Measurements from ENCODE around the gene HNRNPM. TPM values are rescaled to one million over a fixed set of nuclear protein-coding genes. Genes with fewer than 3 reads are reported as not detected.
"Not testable (repeated sequence)": the region's sequence is repeated elsewhere in the genome, so short reads cannot be mapped to it uniquely, and the experiment has no call there.

Gene HNRNPM
- total and polyA plus RNA-seq, 5 donors = 67.9 to 128 (median 115) TPM

GRCh38 chr19:8426283-8426682 lies 18.5 kb upstream of the HNRNPM start:
- Histone ChIP-seq H3K4me3 (ENCODE audit: low read length) (no peak overlapping the region), H3K27ac (ENCODE audit: low read length) (no peak overlapping the region), H3K4me1 (ENCODE audit: control insufficient read depth, insufficient read depth, low read length) (no peaks in the 10 kb centered on the region), H3K9me3 (ENCODE audit: control insufficient read depth, low read length) (no peaks in the 10 kb centered on the region), H3K27me3 (ENCODE audit: control insufficient read depth, insufficient read depth) (no peaks in the 10 kb centered on the region)
- 95% methylated on average over 7 of the region's 7 CpGs for WGBS
- DNase-seq (peak in 1 of 3 donors; percentile 7), ATAC-seq (no peak)
- intact Hi-C loops (cut with DNase I) = no loop called here

DNA sequence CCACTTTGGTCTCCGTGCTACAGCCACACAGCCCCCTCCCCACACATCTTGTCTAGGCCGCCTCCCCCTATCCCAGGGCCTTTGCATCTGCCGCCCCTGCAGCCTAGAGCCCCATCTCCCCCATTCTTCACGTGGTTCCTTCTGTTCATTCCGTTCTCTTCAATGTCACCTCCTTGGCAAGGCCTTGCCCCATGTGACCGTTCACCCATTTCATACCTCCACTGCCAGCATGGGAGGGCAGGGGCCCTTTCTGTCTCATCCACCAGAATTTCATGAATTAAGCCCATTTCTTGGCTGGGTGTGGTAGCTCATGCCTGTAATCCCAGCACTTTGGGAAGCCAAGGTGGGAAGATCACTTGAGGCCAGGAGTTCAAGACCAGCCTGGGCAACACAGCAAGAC lies 15.7 kb upstream of the HNRNPM start:
- Histone ChIP-seq H3K9me3 (ENCODE audit: control insufficient read depth, low read length) (no peaks in the 10 kb centered on the region), H3K27ac (ENCODE audit: low read length) (no peak overlapping the region), H3K4me3 (ENCODE audit: low read length) (no peak overlapping the region), H3K4me1 (ENCODE audit: control insufficient read depth, insufficient read depth, low read length) (no peaks in the 10 kb centered on the region), H3K27me3 (ENCODE audit: control insufficient read depth, insufficient read depth) (no peaks in the 10 kb centered on the region)
- intact Hi-C loops (cut with DNase I) = no loop called here
- no peak for ATAC-seq
- WGBS = 90% methylated on average over 6 of the region's 6 CpGs
- no peak for DNase-seq

DNA sequence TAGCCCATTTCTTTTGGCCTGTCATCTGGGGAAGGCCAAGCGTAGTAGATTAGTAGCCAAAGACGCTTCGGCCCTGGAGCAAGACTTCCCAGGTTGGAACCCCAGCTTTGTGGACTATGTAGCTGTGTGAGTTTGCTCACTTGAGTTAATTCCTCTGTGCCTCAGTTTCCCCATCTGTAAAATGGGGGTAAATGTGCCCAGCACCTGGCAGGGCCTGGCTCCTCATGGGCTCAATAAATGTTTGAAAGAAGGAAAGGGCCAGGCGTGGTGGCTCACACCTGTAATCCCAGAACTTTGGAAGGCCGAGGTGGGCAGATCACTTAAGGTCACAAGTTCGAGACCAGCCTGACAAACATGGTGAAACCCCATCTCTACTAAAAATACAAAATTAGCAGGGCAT lies 14.9 kb upstream of the HNRNPM start:
- intact Hi-C loops (cut with DNase I) = no loop called here
- ATAC-seq = no peak

DNA sequence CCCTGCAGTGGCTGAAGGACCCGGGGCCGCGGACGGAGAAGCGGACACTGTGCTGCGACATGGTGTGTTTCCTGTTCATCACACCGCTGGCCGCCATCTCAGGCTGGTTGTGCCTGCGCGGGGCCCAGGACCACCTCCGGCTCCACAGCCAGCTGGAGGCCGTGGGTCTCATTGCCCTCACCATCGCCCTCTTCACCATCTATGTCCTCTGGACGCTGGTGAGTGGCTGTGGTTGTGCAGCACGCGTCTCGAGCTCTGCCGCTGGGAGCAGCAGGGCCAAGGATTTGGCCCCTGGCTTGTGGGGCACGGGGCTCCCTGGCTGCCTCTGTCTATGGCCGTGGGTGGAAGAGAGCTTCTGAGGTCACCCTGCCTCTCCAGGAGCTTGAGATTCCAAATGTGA lies 14.1 kb upstream of the HNRNPM start:
- peak in 1 of 3 donors; percentile 30 for DNase-seq
- H3K4me3 ChIP-seq (ENCODE audit: low read length) = no peak overlapping the region
- 92% methylated on average over 20 of the region's 20 CpGs for WGBS
- H3K27me3 ChIP-seq (ENCODE audit: control insufficient read depth, insufficient read depth) = no peaks in the 10 kb centered on the region
- H3K9me3 ChIP-seq (ENCODE audit: control insufficient read depth, low read length) = no peaks in the 10 kb centered on the region
- intact Hi-C loops (cut with DNase I) = no loop called here
- ATAC-seq = no peak
- no peak overlapping the region for H3K27ac ChIP-seq (ENCODE audit: low read length)
- H3K4me1 ChIP-seq (ENCODE audit: control insufficient read depth, insufficient read depth, low read length) = peaks cover 2% of the 10 kb centered on the region

More for the DNA sequence above, 14.9 kb upstream of the HNRNPM start:
- peak in 1 of 3 donors; percentile 16 for DNase-seq
- no peaks in the 10 kb centered on the region for H3K9me3 ChIP-seq (ENCODE audit: control insufficient read depth, low read length)
- H3K27me3 ChIP-seq (ENCODE audit: control insufficient read depth, insufficient read depth) = no peaks in the 10 kb centered on the region
- H3K4me3 ChIP-seq (ENCODE audit: low read length) = no peak overlapping the region
- H3K27ac ChIP-seq (ENCODE audit: low read length) = no peak overlapping the region
- H3K4me1 ChIP-seq (ENCODE audit: control insufficient read depth, insufficient read depth, low read length) = peaks cover 2% of the 10 kb centered on the region
- WGBS = 93% methylated on average over 6 of the region's 6 CpGs

GRCh38 chr19:8438236-8438635 lies 6.5 kb upstream of the HNRNPM start:
- WGBS = 96% methylated on average over 12 of the region's 12 CpGs
- intact Hi-C loops (cut with DNase I) = no loop called here

DNA sequence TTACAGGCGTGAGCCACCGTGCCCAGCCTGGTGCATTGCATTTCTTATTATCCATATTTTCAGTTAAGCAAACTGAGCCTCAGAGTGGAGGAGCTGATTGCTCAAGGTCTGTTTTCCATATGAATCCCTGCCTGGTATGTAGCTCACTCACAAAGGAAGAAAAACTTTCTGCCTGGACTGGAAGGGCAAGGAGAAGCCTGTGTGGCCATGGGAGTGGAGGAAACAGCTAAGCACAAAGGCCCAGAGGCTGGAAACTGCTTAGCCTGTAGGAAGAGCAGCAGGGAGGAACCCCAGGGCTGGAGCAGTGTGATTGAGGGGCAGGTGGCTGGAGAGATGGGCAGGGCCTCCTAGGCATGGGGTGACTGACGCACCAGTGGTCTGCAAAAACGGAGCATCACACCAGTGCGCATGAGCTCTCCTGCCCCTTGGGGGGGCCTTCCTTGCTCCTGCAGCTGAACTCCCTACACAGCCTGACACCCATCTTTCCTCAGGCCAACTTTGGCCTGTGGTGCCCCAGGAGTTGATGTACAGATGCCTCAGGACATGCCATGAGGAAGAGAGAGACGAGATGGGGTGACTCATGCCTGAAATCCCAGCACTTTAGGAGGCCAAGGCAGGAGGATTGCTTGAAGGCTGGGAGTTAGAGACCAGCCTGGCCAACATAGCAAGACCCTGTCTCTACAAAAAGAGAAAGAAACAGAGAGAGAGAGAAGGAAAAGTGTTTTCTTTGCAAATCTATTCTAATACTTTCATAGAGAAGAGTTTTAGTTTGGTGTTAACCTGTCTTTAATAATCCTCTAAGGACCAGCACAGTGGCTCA lies 2.8 kb upstream of the HNRNPM start:
- H3K4me1 ChIP-seq (ENCODE audit: control insufficient read depth, insufficient read depth, low read length) = peaks cover 3% of the 10 kb centered on the region
- H3K9me3 ChIP-seq (ENCODE audit: control insufficient read depth, low read length) = no peaks in the 10 kb centered on the region
- DNase-seq = no peak
- no peaks in the 10 kb centered on the region for H3K27me3 ChIP-seq (ENCODE audit: control insufficient read depth, insufficient read depth)
- 85% methylated on average over 6 of the region's 6 CpGs for WGBS
- no peak overlapping the region for H3K27ac ChIP-seq (ENCODE audit: low read length)
- H3K4me3 ChIP-seq (ENCODE audit: low read length) = no peak overlapping the region
- no peak for ATAC-seq
- intact Hi-C loops (cut with DNase I) = no loop called here

More at GRCh38 chr19:8438236-8438635, 6.5 kb upstream of the HNRNPM start:
- ATAC-seq (no peak), DNase-seq (no peak)
- no peak overlapping the region for H3K27ac ChIP-seq (ENCODE audit: low read length)
- H3K4me1 ChIP-seq (ENCODE audit: control insufficient read depth, insufficient read depth, low read length) = peaks cover 2% of the 10 kb centered on the region
- no peaks in the 10 kb centered on the region for H3K27me3 ChIP-seq (ENCODE audit: control insufficient read depth, insufficient read depth)
- H3K9me3 ChIP-seq (ENCODE audit: control insufficient read depth, low read length) = no peaks in the 10 kb centered on the region
- no peak overlapping the region for H3K4me3 ChIP-seq (ENCODE audit: low read length)

- not testable (repeated sequence) for ATAC-seq; H3K27me3 ChIP-seq (ENCODE audit: control insufficient read depth, insufficient read depth); DNase-seq; H3K4me1 ChIP-seq (ENCODE audit: control insufficient read depth, insufficient read depth, low read length); H3K9me3 ChIP-seq (ENCODE audit: control insufficient read depth, low read length)
- peak overlapping the region; percentile 41 for H3K4me3 ChIP-seq (ENCODE audit: low read length)
- 30% methylated on average over 32 of the region's 32 CpGs for WGBS
- H3K27ac ChIP-seq (ENCODE audit: low read length) = peak overlapping the region; percentile 70
- intact Hi-C loops (cut with DNase I) = loop anchor here in 1 of 4 donors (2.0 kb wide), 1 partner anchor 31 kb away; the partner anchor contains the start of gene MARCHF2
These were observed 567 bp upstream of the HNRNPM start for GRCh38 chr19:8444140-8444676.

- intact Hi-C loops (cut with DNase I) = loop anchor here in 1 of 4 donors (2.0 kb wide), 1 partner anchor 33 kb away; the partner anchor contains the start of gene MARCHF2
- WGBS = under 1% methylated on average over 45 of the region's 45 CpGs
- Histone ChIP-seq H3K4me3 (ENCODE audit: low read length) (peak overlapping the region; percentile 75), H3K9me3 (ENCODE audit: control insufficient read depth, low read length) (no peaks in the 10 kb centered on the region), H3K27me3 (ENCODE audit: control insufficient read depth, insufficient read depth) (no peaks in the 10 kb centered on the region), H3K27ac (ENCODE audit: low read length) (peak overlapping the region; percentile 73), H3K4me1 (ENCODE audit: control insufficient read depth, insufficient read depth, low read length) (peaks cover 10% of the 10 kb centered on the region)
- peak; percentile 70 to 85 (median 85) for DNase-seq
- peak; percentile 61 to 80 for ATAC-seq
These were observed 770 bp downstream of the HNRNPM start for GRCh38 chr19:8445488-8446001.

GRCh38 chr19:8446061-8446709 lies 1.4 kb downstream of the HNRNPM start:
- Histone ChIP-seq H3K4me3 (ENCODE audit: low read length) (peak overlapping the region; percentile 75), H3K4me1 (ENCODE audit: control insufficient read depth, insufficient read depth, low read length) (peaks cover 10% of the 10 kb centered on the region), H3K9me3 (ENCODE audit: control insufficient read depth, low read length) (no peaks in the 10 kb centered on the region), H3K27ac (ENCODE audit: low read length) (peak overlapping the region; percentile 73), H3K27me3 (ENCODE audit: control insufficient read depth, insufficient read depth) (no peaks in the 10 kb centered on the region)
- WGBS = 20% methylated on average over 16 of the region's 16 CpGs
- no peak for ATAC-seq
- intact Hi-C loops (cut with DNase I) = no loop called here
- no peak for DNase-seq

DNA sequence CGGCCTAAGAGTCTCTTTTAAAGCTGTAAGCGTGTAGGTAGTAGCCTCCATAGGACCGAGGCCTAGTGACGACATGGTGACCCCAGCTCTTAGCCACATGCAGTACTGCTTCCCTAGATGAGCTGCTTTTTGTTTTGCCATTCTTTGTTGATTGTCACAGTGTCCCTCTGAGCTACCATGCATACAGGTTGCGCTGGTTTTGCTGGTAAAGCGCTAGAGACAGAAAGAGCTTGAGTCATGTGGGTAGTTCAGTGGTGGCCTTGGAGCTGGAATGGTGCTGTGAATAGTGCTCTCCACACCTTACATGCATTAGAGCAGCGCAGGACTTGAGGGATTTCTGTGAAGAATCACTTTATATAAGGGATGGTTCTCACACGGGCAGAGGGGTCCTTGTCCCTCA lies 5.1 kb downstream of the HNRNPM start:
- DNase-seq (no peak), ATAC-seq (no peak)
- Histone ChIP-seq H3K27ac (ENCODE audit: low read length) (no peak overlapping the region), H3K4me3 (ENCODE audit: low read length) (no peak overlapping the region), H3K27me3 (ENCODE audit: control insufficient read depth, insufficient read depth) (no peaks in the 10 kb centered on the region), H3K4me1 (ENCODE audit: control insufficient read depth, insufficient read depth, low read length) (peaks cover 21% of the 10 kb centered on the region), H3K9me3 (ENCODE audit: control insufficient read depth, low read length) (no peaks in the 10 kb centered on the region)
- 67% methylated on average over 7 of the region's 8 CpGs for WGBS
- intact Hi-C loops (cut with DNase I) = no loop called here

DNA sequence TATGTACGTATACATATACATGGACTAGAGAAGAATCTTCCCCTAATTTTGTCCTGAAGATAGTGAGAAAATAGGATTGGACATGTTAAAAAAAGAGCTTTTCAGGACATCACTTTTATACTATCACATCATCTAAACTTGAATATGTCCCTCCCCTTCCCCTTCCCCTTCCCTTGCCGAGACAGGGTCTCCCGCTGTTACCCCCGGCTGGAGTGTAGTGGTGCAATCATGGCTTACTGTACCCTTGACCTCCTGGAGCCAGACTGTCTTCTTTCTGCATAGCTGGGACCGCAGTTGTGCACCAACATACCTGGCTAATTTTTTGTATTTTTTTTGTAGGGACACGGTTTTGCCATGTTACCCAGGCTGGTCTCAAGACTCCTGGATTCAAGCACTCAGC lies 6.6 kb downstream of the HNRNPM start:
- no peak for ATAC-seq
- H3K4me3 ChIP-seq (ENCODE audit: low read length) = no peak overlapping the region
- H3K4me1 ChIP-seq (ENCODE audit: control insufficient read depth, insufficient read depth, low read length) = peaks cover 20% of the 10 kb centered on the region
- H3K9me3 ChIP-seq (ENCODE audit: control insufficient read depth, low read length) = no peaks in the 10 kb centered on the region
- no peak for DNase-seq
- no peak overlapping the region for H3K27ac ChIP-seq (ENCODE audit: low read length)
- H3K27me3 ChIP-seq (ENCODE audit: control insufficient read depth, insufficient read depth) = no peaks in the 10 kb centered on the region
- WGBS = 57% methylated on average over 6 of the region's 6 CpGs
- intact Hi-C loops (cut with DNase I) = no loop called here

All from right cardiac atrium (tissue), 5 donors.